NCI-H2227 (cell line): ENCODE results near the gene PTOV1.

Experiments
- DNase-seq: peaks from one replicate; lab custom pipeline; 2025; ENCODE audit not compliant: unreplicated experiment; lab: John Stamatoyannopoulos, UW

Gene PTOV1

DNA sequence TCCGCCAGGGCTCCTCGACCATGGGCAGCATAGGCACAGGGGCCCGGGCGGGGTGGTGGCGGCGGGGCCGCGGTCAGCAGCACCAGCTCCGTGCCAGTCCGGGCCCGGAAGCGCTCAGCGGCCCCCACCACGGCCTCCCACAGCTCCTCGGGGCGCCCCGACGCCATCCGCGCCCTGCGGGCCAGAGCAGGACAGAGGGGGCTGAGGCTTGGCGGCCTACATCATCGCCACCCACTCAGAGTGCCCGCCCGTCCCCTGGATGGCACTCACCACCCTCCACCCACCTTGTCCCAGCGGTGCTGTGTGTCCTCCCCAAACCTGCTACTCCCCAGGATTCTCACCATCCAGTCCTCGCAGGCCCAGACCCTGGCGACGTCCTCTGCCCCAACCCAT is 22.2 kb downstream of the PTOV1 start:
- no peak for DNase-seq

DNA sequence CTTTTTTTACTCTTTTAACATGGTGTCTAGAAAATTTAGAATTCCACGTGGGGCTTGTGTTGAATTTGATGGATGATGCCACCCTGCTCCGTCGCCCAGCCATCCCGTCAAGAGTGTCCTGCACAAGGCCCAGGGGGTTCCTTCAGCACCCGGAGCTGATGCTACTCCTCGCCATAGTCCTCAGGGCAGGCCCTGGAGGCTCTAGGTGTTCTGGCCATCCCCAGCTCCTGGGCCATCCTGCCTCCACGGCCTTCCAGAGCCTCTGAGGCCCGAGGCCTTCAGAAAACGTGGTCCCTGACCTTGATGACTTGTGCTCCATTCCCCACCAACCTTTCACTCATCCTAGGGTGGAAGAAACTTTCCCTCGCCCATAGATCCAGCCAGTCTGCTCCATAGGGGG is 22.9 kb downstream of the PTOV1 start:
- DNase-seq = no peak

DNA sequence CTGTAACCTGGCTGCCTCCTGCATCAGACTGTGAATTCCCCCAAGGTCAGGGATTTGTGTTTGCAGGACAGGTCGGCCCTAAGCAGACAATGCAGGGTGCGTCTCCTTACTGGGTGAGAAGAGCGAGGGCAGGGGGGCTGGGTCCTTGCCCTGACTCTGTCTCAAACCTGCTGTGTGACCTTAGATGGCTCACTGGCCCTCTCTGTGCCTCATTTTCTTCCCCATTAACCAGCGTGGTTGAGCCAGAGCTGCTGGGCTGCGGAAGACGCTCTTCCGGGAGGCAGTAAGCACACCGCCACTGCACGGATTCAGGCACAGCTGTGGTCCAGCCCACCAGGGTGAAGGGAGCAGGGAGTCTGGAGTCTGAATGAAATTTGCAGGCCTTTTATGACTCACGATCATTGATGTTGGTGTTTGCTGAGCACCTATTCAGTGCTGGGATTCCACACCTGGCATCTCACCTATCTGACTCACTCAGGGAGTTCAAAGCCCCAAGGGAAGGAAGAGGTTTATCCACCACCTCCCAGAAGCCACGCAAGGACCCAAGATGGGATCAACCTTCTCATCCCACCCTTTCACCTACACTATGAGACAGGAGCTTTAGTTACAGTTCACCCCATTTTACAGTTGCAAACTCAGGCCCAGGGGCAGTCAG is 23.7 kb downstream of the PTOV1 start:
- DNase-seq = no peak

DNA sequence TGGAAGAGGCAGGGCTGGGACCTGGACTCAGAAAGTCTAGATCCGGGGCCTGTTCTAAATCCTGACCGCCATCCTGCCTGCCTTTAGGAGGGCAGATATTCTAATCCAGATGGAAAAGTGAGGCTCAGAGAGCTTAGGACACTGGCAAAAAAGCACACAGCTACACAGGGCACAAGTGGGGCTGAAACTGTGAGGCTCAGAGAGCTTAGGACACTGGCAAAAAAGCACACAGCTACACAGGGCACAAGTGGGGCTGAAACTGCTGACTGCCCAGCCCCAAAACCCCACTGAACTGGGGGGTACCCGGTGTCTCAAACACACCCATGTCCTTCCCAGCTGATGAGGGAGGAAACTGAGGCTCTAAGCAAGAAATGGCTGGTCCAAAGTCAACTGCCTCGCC is 24.2 kb downstream of the PTOV1 start:
- no peak for DNase-seq

DNA sequence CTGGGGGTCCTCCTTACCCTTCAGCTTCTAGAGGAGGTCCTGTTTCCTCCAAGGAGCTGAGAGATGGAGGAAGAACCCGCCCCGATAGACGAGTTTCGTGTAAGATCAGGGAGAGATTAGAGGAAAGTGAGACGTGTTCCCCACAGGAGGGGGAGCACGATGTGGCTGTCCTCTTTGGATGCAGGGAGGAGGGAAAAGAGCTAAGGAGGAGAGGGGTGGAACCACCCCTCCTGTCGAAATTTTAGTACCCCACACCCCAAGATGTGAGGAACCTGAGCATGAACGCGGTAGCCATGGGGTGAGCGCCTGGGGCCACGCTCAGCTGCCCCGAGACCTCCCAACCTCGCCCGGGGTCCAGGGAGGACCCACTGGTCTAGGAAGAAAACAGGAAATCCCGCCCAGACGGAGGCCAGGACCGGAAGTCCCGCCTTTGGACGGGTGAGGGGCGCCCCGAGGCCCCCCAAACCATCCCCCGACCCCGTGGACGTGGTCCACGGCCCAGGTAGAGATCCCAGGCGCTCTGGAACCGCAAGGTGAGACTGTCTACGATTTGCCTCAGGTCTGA is 25.0 kb downstream of the PTOV1 start:
- DNase-seq = peak; percentile 74

DNA sequence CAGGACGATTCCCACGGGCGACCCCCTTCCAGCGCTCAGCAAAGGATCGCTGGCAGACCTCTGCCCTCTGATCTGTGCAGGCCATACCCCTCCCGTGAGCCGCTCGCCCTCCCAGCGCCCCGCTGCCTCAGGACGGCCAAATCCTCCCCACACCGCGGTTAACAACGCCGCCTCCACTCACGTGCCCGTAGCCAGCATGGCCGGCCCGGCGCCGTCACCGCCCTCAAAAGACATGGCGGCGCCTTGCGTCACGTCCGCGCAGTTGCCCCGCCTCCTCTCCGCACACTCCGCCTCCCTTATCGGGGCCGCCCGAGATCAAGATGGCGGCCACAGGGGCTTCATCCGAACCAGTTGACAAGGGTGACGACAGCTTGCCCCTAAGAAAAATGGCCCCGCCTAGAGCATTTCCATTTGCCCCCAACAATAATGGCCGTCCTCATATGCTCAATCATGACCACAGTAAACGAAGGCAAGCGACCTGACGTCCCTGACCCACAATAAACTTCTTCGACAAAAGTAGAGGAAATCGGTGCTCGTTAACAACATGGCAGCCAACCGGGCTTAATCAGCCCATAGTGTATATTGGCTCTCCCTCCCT is 25.6 kb downstream of the PTOV1 start:
- peak; percentile 96 for DNase-seq

DNA sequence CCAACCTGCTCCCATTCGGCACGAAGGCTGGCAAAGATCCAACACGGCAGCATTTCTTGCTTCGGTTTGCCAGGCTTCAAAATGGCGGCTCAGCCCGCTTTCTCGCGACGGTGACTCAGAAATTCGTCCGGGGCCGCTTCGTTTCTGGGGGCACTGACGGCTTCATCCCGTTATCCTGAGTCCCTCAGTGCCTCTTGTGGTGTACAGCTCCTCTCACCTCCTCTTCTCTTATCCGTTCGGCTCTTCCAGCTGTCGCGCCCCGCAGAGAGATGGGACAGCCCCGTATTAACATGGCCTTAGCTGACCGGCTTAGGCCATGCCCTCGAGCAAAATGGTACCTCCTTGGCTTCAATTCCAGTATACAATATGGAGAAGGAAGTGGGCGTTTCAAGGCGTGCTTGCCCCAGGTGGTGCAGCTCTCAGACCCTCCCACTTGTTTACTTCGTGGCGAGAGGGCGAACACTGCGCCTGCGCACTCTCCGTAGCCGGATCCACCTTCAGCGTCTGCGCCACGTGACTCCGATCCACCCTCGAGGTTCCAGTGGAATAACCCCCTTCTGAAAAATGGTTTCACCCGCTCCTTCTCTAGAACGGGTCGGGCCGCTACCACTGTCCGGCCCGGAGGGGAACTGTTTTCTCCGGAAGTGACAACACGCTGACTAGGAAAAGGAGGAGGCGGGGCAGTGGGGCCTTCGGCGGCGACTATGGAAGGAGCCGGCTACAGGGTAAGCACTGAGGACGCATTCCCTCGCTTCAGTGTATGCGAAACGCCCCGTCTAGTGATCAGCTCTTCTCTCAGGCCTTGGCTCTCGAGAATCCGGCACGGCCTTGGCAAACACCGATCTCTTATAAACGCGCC is 26.3 kb downstream of the PTOV1 start, which contains the start of the genes AKT1S1 and TBC1D17:
AKT1S1 (minus strand) TSS at position 336 of the 859 bp plus-strand sequence. CDS start 4,060 bp downstream, outside the sequence.
TBC1D17 (plus strand) TSS at position 683 of the 859 bp plus-strand sequence; CDS start at position 705, 22 bp downstream.
- peak; percentile 99 for DNase-seq

DNA sequence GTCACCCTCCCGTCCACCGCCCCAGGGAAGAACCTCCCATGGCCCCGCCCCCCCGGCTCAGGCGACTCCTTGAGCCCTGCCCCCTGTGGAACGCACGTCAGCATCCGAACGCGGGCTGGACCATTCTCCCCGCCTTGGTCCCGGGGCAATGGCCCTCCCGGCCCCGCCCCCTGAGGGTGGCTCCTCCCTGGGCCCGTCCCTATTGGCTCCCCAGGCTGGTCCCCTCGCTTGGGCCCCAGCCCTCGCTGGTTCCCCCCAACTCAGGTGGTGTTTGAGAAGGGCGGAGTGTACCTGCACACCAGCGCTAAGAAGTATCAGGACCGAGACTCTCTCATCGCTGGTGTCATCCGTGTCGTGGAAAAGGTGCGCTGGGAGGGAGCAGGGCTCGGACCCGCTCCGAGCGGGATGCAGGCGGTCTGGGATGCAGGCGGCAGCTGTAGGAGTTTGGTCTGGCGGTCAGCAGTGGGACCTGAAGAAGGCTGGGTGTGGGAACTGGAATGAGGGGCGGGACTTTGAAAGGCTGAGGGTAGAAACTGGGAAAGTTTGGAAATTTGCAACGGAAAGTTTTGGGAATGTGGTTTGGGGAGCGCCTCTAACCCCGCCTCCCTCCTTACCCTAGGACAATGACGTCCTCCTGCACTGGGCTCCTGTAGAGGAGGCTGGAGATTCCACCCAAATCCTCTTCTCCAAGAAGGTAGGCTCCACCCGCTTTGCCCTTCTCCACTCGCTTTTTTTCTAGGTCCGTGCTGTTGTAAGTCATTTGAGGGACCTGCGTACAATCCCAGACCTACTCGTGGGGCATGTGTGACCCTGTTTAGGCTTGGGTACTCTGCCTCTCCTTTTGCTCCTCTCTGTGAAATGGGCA is 27.2 kb downstream of the PTOV1 start:
- peak; percentile 95 for DNase-seq

DNA sequence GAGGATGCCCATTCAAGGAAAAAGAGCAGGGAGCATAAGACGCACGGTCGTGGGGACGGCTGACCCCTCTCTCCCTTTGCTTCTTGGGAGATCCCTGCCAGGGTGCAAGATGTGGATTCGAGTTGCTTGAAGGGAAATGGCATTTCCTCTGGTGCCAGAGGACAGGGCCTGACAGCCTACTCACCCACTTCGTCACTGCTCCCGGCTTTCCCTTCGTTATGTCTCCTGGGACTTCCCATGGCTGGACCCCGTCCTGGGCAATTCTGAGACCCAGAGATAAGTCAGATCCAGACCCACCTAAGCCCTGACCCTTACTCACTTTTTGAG is 27.7 kb downstream of the PTOV1 start:
- no peak for DNase-seq

DNA sequence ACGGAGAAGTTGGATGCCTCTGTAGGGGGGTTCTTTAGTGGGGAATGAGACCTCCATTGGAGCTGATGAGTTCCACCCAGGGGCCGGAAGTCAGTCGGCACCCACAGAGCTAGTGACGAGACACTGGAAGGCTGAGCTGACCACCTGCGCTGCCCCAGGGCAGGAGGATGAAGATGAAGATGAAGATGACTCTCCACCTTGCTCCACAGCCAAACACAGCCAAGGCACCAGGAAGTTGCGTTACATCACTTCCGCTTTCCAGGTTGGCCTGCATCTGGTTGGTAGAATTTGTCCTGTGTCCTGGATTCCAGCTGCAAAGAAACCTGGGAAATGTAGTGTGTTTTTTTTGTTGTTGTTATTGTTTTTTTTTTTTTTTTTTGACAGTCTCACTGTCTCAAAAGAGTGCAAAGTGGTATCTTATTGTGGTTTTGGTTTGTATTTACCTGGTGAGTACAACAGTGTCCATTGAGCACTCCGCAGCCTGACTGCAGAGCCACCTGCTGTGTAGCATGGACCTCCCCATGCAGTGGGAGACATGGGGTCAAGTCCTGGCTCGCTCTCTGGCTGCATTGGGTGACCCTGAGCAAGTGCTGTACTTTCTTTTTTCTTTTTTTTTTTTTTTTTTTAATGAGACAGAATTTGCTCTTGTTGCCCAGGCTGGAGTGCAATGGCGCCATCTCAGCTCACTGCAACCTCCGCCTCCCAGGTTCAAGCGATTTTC is 28.4 kb downstream of the PTOV1 start:
- no peak for DNase-seq

DNA sequence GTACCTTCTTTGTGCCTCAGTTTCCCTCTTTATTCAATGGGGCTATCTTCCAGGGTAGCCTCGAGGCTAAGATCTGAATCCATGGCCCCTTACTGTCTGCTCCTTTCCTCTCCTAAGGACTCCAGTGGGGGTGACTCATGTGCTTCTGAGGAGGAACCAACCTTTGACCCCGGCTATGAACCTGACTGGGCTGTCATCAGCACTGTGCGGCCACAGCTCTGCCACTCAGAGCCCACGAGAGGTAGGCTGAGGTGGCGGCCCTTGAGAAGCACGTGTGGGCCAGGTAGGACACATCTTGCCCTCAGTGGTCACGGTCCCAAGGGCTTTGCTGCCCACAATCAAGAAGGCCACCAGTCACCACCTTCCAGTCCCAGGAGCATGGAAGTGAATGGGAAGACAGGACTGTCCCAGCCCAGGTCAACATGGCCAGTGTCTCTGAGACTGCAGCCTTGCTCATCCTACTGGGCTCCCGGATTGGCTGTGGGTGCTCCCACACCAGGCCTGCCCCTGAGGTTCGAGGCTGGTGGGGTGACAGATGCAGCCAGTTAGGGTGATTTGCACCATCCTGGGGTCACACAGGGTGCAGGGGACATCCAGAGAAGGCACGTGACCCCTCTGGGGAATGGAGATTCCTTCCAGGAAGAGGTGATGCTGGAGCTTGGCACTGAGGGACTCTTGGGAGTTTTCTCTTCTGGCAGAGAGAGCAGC is 29.4 kb downstream of the PTOV1 start:
- no peak for DNase-seq

DNA sequence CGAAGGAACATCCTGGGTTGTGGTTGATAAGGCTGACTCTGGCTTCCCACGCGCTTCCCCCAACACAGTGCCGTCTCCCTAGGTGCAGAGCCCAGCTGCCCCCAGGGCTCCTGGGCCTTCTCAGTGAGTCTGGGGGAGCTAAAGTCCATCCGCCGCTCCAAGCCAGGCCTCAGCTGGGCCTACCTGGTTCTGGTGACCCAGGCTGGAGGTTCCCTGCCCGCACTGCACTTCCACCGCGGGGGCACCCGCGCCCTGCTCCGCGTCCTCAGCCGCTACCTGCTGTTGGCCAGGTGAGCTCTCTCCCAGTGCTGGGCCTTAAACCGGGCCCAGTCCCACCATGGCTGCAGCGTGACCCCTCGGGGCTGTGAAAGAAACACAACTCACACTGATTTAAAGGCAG is 30.2 kb downstream of the PTOV1 start:
- DNase-seq = no peak

DNA sequence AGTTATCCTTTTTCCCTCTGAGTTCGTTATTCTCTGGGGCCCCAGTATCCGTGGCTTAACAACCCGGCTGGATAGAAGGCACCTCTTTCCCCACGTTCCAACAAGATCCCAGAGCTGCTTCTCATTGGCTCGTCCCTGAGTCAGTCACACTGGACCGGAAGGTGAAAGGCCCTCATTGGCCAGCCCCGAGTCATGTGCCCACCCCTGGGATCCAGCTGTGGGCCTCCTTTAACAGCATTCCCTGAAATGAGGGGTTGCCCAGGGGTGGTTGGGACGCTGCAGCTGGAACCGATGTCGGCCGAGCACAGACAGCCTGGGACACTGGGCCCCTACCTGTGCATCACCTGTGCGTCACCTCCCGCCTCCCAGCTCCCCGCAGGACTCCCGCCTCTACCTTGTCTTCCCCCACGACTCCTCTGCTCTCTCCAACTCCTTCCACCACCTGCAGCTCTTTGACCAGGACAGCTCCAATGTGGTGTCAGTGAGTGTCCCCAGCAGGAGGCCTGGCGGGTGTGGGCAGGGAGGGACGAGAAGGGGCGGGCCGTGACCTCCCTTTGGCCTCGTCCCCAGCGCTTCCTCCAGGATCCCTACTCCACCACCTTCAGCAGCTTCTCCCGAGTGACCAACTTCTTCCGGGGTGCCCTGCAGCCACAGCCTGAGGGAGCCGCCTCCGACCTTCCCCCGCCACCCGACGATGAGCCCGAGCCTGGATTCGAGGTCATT is 30.9 kb downstream of the PTOV1 start:
- no peak for DNase-seq

DNA sequence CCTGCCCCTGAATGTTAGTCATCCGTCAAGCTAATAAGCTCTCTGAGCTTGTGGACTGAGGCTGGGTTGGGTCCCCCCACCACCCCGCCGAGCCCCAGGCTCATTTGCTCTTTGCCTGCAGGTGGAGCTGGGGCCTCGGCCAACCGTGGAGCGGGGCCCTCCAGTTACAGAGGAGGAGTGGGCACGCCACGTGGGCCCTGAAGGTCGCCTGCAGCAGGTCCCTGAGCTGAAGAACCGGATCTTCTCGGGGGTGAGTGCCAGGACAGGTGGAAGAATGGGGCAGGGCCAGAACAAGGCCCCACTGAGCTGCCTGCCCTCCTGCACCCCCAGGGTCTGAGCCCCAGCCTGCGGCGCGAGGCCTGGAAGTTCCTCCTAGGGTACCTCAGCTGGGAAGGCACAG is 31.7 kb downstream of the PTOV1 start:
- DNase-seq = no peak

DNA sequence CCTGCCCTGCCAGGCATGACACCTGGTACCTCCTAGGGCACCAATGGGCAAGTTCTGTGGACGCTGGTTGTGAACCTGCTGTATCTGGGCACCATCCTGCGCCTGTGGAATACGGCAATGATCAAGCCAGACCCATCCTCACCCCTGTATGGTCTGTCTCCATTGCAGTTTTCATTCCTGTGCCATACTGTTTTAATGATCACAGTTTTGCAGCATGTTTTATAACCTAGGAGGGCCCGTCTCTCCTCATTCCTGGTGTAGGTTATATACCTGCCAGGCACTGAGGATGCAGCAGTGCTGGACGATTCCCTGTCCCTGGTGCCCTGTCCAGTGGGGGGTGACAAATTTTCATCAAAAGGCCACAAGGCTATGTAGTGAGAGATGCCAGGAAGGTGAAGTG is 32.1 kb downstream of the PTOV1 start:
- no peak for DNase-seq

DNA sequence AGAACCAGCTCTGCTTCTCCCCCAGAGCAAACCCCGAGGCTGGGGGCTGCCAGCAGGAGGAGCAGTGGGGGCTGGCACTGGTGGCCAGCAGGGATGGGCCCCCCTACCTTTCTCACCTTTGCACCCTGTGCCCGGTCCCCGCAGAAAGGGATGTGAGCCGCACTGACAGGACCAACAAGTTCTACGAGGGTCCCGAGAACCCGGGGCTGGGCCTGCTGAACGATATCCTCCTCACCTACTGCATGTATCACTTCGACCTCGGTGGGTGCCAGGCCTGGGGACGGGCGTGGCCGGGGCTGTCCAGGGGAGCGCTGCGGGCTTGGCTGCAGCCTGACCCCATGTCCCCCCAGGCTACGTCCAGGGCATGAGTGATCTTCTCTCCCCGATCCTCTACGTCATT is 33.1 kb downstream of the PTOV1 start:
- no peak for DNase-seq

DNA sequence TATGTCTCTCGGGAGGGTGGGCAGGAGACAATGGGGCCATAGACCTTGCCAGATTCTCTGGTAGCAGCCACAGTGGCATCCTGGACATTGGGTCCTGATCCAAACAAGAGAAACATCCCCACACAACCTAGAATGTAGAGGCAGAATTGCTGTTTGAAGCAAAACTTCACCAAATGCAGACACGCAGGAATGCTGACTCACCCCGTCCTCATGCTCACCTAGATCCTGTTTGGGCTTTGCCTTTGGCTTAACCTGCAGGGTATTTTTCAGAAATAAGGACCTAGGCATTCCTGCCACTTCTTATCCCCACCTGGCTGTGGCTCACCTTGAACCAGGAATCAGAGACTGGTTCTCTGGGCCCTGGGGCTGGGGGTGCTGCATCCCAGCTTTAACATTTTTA is 33.8 kb downstream of the PTOV1 start:
- DNase-seq = no peak

DNA sequence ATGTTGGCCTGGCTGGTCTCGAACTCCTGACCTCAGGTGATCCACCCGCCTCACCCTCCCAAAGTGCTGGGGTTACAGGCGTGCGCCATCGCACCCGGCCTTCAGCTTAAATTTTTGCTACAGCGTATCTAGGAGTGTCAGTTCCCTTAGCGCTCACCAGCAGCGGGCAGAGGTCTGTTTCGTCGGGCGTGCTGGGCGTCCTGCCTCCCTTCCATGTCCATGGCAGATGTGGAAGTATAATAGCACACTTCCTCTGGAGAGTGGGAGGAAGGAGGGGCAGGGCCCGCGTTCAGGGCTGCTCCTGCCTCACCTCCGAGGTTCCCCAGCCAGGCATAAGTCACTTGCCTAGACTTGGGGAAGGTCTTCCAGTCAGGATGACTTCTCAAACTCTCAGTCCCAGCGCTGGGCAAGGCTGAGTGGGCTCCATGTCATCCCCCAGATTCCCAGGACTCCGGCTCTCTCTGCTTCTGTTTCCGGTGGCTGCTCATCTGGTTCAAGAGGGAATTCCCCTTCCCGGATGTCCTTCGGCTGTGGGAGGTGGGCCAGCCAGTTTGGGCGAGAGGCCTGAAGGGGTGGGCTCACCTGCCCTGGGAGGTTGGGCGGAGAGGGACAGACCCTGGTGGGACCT is 36.2 kb downstream of the PTOV1 start:
- DNase-seq = no peak
